Measurements from ENCODE around the gene SLC39A11. TPM values are rescaled to one million over a fixed set of nuclear protein-coding genes. Genes with fewer than 3 reads are reported as not detected.

SLC39A11 gene
- total and polyA plus RNA-seq, 2 donors = 9.4 to 23.8 TPM

DNA sequence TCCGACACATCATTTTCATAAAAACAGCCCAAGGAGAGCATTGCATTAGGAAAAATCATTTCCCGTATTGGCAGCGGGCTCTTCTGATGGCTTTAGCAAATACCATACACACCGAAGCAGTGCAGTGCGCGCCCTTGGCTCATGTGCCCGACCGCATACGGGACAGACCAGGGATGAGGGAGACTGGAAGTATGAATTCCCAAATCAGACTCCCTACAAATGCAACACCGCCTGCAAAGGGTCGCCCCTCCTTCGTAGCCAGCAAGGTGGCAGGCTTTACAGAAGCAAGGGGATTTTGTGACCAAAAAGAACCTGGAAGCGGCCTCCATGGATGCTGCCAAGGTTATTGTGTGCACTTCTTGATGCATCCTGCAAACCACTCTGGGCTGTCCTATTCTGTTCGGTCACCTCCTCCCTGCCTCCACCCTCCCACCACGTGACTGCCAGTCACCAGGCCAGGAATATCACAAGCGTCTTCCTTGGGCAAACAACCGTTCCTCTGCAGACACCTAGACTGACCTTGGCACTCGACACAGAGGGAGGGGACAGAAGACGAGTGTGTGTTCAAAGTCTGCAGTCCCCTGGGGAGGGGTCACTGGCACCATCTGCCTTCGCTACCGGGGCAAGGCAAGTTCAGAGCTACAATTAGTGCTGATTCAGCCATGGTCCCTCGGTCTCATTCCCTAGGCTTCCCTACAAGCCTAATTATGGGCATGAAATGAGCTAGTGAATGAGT lies 460.4 kb downstream of the SLC39A11 start:
- no peak for DNase-seq (ENCODE audit: extremely low spot score)
- H3K36me3 ChIP-seq (ENCODE audit: insufficient read depth) = no peaks in the 10 kb centered on the region
- no peaks in the 10 kb centered on the region for H3K4me1 ChIP-seq (ENCODE audit: insufficient read depth)
- 75% methylated on average over 22 of the region's 22 CpGs for WGBS
- H3K27ac ChIP-seq (ENCODE audit: low read depth) = no peak overlapping the region
- no peak overlapping the region for H3K4me3 ChIP-seq (ENCODE audit: low read depth, low read length)

DNA sequence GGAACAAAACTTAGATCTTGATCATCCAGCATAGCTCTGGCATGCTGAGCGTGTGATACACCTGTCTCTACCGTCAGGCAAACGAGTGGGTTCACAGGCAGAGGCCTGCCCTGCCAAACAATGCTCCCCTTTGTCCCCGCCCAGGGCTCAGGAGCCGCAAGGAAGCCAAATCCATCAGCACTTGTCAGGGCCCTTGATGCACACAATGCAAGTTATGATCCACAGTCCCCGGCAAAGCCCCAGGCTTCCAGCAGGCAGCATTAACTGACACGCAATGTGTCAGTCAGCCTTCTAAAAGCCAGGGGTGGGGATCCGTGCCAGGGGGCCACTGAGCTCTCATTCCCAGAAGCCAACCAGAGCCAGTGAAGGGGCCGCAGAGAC lies 460.9 kb downstream of the SLC39A11 start:
- H3K4me3 ChIP-seq (ENCODE audit: low read depth, low read length) = no peak overlapping the region
- 74% methylated on average over 9 of the region's 9 CpGs for WGBS
- no peak for DNase-seq (ENCODE audit: extremely low spot score)
- H3K4me1 ChIP-seq (ENCODE audit: insufficient read depth) = no peaks in the 10 kb centered on the region
- H3K36me3 ChIP-seq (ENCODE audit: insufficient read depth) = no peaks in the 10 kb centered on the region
- H3K27ac ChIP-seq (ENCODE audit: low read depth) = no peak overlapping the region

DNA sequence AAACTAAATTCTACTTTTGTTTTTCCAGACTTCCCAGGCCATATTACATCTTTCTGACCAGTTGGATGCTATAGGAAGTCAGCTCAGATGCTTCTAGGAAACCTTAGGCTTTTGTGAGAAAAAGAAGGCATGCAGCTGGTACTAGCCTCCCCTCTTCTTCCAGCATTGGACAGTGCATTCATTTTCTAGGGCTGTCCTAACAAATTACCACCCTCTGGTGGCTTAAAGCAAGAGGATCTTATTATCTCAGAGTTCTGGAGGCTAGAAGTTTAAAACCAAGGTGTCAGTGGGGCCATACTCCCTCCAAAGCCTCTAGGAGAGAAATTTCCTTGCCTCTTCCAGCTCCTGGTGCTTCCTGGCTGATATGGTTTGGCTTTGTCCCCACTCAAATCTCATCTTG lies 467.8 kb downstream of the SLC39A11 start:
- H3K27ac ChIP-seq (ENCODE audit: low read depth) = no peak overlapping the region
- no peak overlapping the region for H3K4me3 ChIP-seq (ENCODE audit: low read depth, low read length)

DNA sequence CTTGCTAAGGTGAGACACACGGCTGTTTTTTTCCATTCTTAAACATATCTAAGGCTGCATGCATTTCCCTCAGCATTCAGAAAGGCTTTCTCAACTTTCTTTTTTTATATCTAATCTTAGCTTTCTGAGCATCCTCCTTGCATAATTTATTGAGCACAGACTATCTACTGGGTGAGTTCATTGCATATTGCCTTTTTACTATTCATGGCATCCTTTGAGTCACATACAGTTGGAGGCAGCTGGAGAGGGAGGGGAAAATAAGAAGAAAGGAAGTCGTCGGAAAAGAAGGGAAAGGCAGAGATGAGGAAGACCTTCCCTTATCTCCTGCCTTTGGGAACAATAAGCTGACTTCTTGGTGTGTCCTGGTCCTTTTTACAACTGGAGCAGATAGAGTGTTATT lies 468.3 kb downstream of the SLC39A11 start:
- WGBS = 46% methylated on average over 3 of the region's 3 CpGs
- H3K36me3 ChIP-seq (ENCODE audit: insufficient read depth) = no peaks in the 10 kb centered on the region
- no peaks in the 10 kb centered on the region for H3K4me1 ChIP-seq (ENCODE audit: insufficient read depth)
- no peak overlapping the region for H3K4me3 ChIP-seq (ENCODE audit: low read depth, low read length)
- DNase-seq (ENCODE audit: extremely low spot score) = no peak
- no peak overlapping the region for H3K27ac ChIP-seq (ENCODE audit: low read depth)

More for the DNA sequence above, 467.8 kb downstream of the SLC39A11 start:
- Histone ChIP-seq H3K4me1 (ENCODE audit: insufficient read depth) (no peaks in the 10 kb centered on the region), H3K36me3 (ENCODE audit: insufficient read depth) (no peaks in the 10 kb centered on the region)
- DNase-seq (ENCODE audit: extremely low spot score) = no peak

DNA sequence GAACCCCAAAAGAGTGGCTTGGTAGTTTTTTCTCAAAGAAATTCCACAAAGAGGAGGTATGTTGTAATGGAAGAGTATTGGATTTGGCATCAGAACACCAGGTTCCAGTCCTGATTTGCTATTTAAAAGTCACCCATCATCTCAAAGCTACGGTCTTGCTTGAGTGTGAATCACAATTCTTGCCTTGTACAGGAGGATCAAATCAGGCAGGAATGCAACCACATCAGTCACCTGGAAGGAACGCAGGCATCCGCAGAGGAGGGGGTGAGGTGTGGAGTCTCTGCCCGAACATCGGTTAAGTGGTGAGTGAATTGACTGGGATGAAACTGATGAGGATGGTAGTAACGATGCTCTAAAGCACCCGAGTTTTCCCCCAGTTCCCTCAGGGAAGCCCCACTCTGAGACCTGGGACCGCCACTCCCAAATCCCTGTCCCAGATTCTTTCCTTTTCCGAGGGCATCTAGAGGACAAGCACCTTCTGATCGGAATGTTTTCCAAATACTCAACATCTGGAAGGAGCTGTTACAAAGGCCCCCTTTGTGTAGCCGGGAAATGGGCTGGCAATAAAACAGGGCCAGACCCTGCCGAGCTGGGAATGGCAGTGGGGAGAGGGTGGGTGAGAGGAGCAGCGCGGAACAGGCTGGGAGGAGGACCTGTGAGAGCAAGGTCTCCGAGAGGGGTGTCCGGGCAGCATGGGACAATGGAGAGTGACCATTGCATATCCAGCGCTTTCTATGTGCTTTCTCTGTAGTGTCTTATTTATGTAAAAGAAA lies 469.6 kb downstream of the SLC39A11 start:
- Histone ChIP-seq H3K36me3 (ENCODE audit: insufficient read depth) (no peaks in the 10 kb centered on the region), H3K4me3 (ENCODE audit: low read depth, low read length) (no peak overlapping the region), H3K4me1 (ENCODE audit: insufficient read depth) (no peaks in the 10 kb centered on the region), H3K27ac (ENCODE audit: low read depth) (no peak overlapping the region)
- 27% methylated on average over 17 of the region's 17 CpGs for WGBS
- DNase-seq (ENCODE audit: extremely low spot score) = no peak

DNA sequence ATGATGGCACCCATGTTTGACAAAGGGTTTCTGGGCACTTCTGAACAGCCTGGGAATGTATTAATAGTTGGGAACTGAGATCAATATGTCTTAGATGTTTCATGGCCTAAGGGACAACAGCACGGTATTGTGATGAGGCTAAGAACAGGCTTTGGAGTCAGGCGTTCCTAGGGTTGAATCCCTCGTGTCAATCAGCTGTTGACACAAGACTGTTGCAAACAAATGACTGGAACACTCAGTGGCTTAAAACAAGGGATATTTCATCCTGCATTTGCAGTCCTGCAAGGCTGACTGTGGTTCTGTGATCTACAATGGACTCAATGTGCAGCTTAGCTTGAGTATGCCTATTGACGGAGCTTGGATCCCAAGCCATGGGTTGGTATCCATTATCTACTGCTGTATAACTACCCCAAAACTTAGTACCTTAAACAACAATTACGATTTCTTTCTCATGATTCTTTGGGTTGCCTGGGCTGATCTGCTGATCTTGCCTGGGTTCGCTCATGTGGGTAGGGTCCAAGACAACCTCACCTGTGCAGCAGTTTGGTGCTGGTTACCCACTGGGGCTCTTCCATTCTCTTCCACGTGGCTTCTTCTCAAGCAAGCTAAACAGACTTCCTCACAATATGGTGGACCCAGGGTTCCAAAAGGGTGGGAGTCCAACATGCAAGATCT lies 472.4 kb downstream of the SLC39A11 start:
- Histone ChIP-seq H3K36me3 (ENCODE audit: insufficient read depth) (no peaks in the 10 kb centered on the region), H3K27ac (ENCODE audit: low read depth) (no peak overlapping the region), H3K4me1 (ENCODE audit: insufficient read depth) (no peaks in the 10 kb centered on the region), H3K4me3 (ENCODE audit: low read depth, low read length) (no peak overlapping the region)
- 89% methylated on average over 7 of the region's 7 CpGs for WGBS
- no peak for DNase-seq (ENCODE audit: extremely low spot score)

DNA sequence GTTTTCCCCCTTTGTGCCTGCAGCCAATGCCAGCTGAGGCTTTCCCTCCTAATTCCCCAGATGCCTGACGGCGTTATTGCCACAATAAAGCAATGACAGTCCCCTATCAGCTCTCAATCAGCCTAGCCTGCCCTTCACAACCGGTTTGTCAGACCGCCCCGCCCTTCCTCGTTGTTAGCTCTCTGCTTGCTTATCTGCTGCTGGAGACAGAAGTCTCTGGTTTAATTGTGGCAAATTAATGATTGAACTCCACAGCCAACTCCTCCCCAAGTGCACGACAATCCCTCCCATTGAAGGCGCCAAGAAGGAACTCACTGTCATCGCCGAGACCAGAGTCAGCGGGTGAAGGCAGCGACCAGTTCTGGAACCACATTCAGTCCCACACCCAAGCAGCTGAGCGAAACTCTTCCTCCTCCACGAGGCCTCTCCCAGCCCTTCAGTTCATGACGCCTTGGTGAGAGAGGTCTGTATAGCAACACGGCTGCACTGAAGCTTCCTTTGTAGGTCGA lies 474.4 kb downstream of the SLC39A11 start:
- no peaks in the 10 kb centered on the region for H3K36me3 ChIP-seq (ENCODE audit: insufficient read depth)
- H3K4me1 ChIP-seq (ENCODE audit: insufficient read depth) = no peaks in the 10 kb centered on the region
- 5% methylated on average over 17 of the region's 17 CpGs for WGBS
- H3K27ac ChIP-seq (ENCODE audit: low read depth) = no peak overlapping the region
- DNase-seq (ENCODE audit: extremely low spot score) = peak; percentile 80
- no peak overlapping the region for H3K4me3 ChIP-seq (ENCODE audit: low read depth, low read length)

DNA sequence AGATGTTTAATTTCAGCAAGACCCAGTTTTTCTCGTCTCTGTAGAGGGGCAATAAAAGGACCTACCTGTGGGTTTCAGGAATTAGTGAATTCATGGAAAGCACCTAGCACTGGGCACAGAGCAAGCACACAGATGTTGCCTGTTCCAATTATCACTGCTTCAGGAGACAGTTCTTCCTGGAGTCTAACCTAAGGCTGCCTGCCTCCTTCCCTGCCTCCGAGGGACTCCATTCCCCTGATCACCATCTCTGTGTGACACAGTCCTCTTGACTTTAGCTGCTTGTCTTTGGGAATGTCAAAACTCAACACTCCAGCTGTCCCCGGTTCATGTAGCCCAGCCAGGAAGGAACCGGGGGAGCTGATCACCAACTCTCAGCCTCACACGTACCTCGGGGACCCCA lies 474.9 kb downstream of the SLC39A11 start:
- H3K27ac ChIP-seq (ENCODE audit: low read depth) = no peak overlapping the region
- H3K36me3 ChIP-seq (ENCODE audit: insufficient read depth) = no peaks in the 10 kb centered on the region
- WGBS = 17% methylated on average over 6 of the region's 6 CpGs
- DNase-seq (ENCODE audit: extremely low spot score) = no peak
- no peaks in the 10 kb centered on the region for H3K4me1 ChIP-seq (ENCODE audit: insufficient read depth)
- H3K4me3 ChIP-seq (ENCODE audit: low read depth, low read length) = no peak overlapping the region

DNA sequence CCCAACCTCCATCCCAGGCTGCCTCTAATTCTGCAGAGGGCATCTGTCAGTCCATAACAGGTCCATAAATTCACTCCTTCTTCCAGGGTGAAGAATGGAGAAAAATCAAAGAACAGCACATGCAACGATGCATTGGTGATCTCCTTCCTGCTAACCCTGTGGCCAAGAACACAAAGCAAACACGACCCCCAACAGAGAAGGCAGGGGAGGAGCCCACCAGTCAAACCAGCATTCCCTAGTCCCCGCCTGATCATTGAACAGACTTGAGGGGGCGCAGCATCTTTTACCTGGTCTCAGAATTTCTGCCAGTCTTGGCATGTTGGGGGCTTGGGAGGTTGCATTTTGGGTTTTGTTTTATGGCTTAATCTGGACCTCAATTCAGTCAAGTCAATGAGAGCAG lies 476.0 kb downstream of the SLC39A11 start:
- no peaks in the 10 kb centered on the region for H3K4me1 ChIP-seq (ENCODE audit: insufficient read depth)
- no peak overlapping the region for H3K27ac ChIP-seq (ENCODE audit: low read depth)
- H3K4me3 ChIP-seq (ENCODE audit: low read depth, low read length) = no peak overlapping the region
- no peaks in the 10 kb centered on the region for H3K36me3 ChIP-seq (ENCODE audit: insufficient read depth)
- WGBS = 65% methylated on average over 4 of the region's 4 CpGs
- DNase-seq (ENCODE audit: extremely low spot score) = no peak

DNA sequence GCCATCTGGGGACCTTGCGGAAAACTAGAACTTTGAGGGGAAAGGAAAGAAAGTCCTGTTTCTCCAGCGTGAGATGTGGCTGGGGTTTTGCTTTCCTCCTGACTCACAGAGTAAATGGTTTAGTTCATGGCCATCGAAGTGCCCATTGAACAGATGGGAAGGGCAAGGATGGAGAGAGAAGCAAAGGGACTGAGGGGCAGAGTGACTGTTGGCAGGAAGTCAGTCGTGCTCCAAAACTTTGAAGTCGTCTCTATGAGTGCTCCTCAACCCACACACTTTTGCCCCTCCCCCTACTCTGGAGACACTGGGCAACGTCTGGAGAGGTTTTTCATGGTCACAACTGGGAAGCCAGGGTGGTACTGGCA lies 476.9 kb downstream of the SLC39A11 start:
- Histone ChIP-seq H3K27ac (ENCODE audit: low read depth) (peak overlapping the region; percentile 27), H3K36me3 (ENCODE audit: insufficient read depth) (no peaks in the 10 kb centered on the region), H3K4me3 (ENCODE audit: low read depth, low read length) (no peak overlapping the region), H3K4me1 (ENCODE audit: insufficient read depth) (no peaks in the 10 kb centered on the region)
- 45% methylated on average over 6 of the region's 6 CpGs for WGBS
- no peak for DNase-seq (ENCODE audit: extremely low spot score)

DNA sequence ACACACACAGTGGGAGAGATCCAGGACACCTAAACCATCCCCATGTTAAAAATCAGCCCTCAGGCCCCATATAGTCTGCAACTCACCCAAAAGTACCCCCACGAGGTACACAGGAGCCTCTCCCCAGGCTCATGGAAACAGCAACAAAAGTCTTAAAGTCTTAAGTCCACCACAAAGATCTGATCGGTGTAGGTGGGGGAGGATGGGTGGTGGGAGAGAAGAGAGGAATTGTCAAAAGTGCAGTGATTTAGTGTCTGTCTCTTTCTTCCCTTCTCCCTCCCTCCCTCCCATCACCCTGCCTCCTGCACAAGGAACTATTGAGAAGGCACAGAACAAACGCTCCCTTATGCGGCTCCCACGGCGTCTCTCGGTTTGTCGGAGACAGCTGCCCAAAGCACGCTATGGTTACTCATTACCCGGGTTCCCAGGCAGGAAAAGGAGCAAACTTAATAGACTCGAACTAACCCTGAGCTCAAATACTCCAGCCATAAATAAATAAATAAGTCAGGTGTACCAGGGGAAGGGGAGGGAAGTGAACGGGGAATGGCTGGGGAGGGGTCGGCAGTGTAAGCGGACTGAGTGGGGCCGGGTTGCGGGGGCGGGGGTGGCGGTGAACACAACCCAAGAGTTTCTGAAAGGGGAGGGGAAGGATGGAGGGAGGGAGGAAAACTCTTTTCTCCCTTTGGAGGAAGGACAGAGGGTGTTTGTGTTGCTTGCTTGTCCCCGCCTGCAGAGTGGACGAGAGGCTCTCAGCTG lies 477.4 kb downstream of the SLC39A11 start:
- peak overlapping the region; percentile 27 for H3K27ac ChIP-seq (ENCODE audit: low read depth)
- peak; percentile 55 for DNase-seq (ENCODE audit: extremely low spot score)
- WGBS = 18% methylated on average over 20 of the region's 20 CpGs
- H3K4me1 ChIP-seq (ENCODE audit: insufficient read depth) = no peaks in the 10 kb centered on the region
- no peaks in the 10 kb centered on the region for H3K36me3 ChIP-seq (ENCODE audit: insufficient read depth)
- H3K4me3 ChIP-seq (ENCODE audit: low read depth, low read length) = no peak overlapping the region

DNA sequence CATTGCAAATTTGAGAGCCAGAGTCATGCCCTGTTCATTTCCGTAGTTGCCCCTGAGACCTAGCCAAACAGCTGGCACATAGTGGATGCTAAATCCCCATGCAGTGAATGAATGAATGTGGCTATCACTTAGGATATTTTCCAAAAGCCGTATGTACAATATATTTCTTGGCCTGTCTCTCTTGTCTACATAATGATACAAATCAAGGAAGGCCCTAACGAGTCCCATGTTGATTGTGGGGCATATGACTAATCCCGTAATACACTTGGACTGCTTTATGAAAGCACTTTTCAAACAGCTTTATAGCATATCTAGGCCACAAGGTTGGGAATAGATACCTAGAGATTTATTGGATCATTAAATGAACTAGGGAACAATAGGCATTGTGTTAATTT lies 478.0 kb downstream of the SLC39A11 start:
- Histone ChIP-seq H3K36me3 (ENCODE audit: insufficient read depth) (no peaks in the 10 kb centered on the region), H3K27ac (ENCODE audit: low read depth) (peak overlapping the region; percentile 3), H3K4me1 (ENCODE audit: insufficient read depth) (no peaks in the 10 kb centered on the region), H3K4me3 (ENCODE audit: low read depth, low read length) (no peak overlapping the region)
- DNase-seq (ENCODE audit: extremely low spot score) = no peak
- WGBS = 57% methylated on average over 4 of the region's 4 CpGs

DNA sequence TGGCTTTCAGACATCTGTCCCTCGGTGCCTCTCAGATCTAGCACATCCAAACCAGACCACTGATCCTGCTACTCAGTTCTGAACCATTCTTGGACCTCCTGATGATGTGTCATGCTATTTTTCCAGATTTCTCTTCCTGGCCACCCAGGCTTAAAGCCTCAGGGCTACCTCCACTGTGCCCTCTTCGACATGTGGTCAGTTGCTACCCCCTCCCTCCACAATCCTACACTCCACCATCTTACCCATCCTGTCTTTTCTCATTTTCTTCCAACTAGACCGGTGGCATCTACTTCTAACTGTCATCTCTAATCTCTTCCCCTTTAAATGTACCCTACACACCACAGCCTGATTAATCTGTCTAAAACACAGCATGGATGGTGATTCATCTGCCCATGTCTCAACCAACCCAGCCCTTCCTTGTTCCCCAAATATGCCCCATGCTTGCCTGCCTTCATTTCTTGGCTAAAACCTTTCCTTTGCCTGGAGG lies 478.6 kb downstream of the SLC39A11 start:
- Histone ChIP-seq H3K4me1 (ENCODE audit: insufficient read depth) (no peaks in the 10 kb centered on the region), H3K27ac (ENCODE audit: low read depth) (peak overlapping the region; percentile 3), H3K36me3 (ENCODE audit: insufficient read depth) (no peaks in the 10 kb centered on the region), H3K4me3 (ENCODE audit: low read depth, low read length) (no peak overlapping the region)
- WGBS = 58% methylated on average over 3 of the region's 3 CpGs
- no peak for DNase-seq (ENCODE audit: extremely low spot score)

Measured in urinary bladder (tissue), 4 donors.